Right atrium auricular region (tissue), 2 donors: ENCODE results near the gene ALDH1B1. TPM values are rescaled to one million over a fixed set of nuclear protein-coding genes. Genes with fewer than 3 reads are reported as not detected.

Experiments used
- DNase-seq: peaks from one replicate; pipeline ENCODE4 v3.0.0-alpha.2; 2019; ENCODE audit warnings: low spot score
- H3K27ac ChIP-seq, 2 donors: fragments of 200-600 bp; sonication (generic); 1 replicate in 1 of 2; 2 replicates in 1 of 2; pipeline ENCODE4 v1.5.1; 2016 to 2019
- H3K27me3 ChIP-seq, 2 donors: fragments of 200-600 bp; sonication (generic); one replicate each; pipeline versions ENCODE4 v1.5.1 to v1.6.0; 2017 to 2019
- H3K36me3 ChIP-seq: fragments of 200-600 bp; sonication (generic); one replicate; pipeline ENCODE4 v1.5.1; 2016
- H3K4me1 ChIP-seq, 2 donors: fragments of 200-600 bp; sonication (generic); one replicate each; pipeline versions ENCODE4 v1.5.1 to v1.6.0; 2017 to 2019
- H3K4me3 ChIP-seq, 2 donors: fragments of 200-600 bp; sonication (generic); 1 replicate in 1 of 2; 2 replicates in 1 of 2; pipeline ENCODE4 v1.5.1; 2017 to 2019; ENCODE audit warnings: mild to moderate bottlenecking in 1 of 2, moderate library complexity in 1 of 2
- H3K9me3 ChIP-seq, 2 donors: fragments of 200-600 bp; sonication (generic); one replicate each; pipeline ENCODE4 v1.5.1; 2019
- total RNA-seq, 2 donors: library from RNA; depleted of rRNA; stranded (reverse); fragments of >200 nt; gene quantifications; one replicate each; pipeline ENCODE4 v1.1.0, GENCODE V29; 2016
- TF ChIP-seq, protein P1 (sequence below), 2 donors: fragments of 200-600 bp; sonication (generic); IDR thresholded peaks; one replicate each; pipeline ENCODE4 v1.5.1; 2019; ENCODE audit warnings: antibody characterized with exemption in 2 of 2

The ALDH1B1 gene
- total RNA-seq, 2 donors from 2014 or later: 13.7 to 32.0 TPM

DNA sequence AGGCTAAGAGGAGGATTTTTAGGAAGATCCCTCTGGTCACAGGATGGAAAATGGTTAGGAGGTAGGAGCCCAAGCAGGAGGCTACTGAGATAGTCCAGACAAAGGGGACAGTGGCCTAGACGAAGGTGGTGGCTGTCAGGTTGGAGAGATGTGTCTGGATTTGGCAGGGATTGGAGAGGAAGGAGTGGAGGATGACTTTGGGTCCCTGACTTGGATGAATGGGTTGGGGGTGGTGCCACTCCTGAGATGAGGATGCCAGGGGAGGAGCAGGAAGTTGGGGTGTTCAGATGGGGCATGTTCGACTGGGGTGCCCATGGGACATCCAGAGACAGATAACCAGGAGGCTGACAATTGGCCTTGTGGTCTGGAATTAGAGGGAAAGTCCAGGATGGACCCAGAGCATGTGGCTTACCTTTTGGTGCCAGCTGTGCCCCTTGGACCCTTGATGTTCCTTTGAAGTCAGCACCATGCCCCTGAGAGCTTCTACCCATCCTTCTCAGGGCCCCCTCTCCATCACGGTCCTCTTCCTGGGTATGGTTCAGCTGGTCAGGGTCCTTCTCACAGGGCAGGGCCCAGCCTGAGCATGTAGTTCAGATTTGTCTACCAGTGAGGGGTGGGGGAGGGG, 46.9 kb downstream of the ALDH1B1 start:
- DNase-seq: peak; percentile 34
- Histone ChIP-seq H3K9me3 (no peaks in the 10 kb centered on the region), H3K27me3 (no peaks in the 10 kb centered on the region), H3K36me3 (no peaks in the 10 kb centered on the region), H3K4me1 (no peaks in the 10 kb centered on the region), H3K4me3 (no peak overlapping the region), H3K27ac (no peak overlapping the region)
- TF ChIP-seq, protein P1, sequence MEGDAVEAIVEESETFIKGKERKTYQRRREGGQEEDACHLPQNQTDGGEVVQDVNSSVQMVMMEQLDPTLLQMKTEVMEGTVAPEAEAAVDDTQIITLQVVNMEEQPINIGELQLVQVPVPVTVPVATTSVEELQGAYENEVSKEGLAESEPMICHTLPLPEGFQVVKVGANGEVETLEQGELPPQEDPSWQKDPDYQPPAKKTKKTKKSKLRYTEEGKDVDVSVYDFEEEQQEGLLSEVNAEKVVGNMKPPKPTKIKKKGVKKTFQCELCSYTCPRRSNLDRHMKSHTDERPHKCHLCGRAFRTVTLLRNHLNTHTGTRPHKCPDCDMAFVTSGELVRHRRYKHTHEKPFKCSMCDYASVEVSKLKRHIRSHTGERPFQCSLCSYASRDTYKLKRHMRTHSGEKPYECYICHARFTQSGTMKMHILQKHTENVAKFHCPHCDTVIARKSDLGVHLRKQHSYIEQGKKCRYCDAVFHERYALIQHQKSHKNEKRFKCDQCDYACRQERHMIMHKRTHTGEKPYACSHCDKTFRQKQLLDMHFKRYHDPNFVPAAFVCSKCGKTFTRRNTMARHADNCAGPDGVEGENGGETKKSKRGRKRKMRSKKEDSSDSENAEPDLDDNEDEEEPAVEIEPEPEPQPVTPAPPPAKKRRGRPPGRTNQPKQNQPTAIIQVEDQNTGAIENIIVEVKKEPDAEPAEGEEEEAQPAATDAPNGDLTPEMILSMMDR (IDR thresholded peaks at IDR 0.05): no peak

DNA sequence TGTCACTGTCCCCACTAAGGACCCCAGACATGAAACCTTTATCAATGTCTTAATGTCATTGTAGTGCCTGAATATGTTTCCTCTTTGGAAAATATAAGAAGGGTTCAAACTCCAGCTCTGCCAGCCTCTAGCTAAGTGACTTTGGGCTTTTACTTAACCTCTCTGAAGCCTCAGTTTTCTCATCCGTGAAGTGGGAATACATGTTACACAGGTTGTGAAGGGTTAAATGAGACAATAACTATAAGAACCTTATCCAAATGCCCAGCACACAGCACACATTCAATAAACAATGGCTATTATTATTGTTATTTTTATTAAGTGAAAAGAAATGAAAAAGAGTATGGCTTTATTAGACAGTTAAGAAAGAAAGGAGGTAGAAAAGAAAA, 47.4 kb downstream of the ALDH1B1 start:
- H3K9me3 ChIP-seq: no peaks in the 10 kb centered on the region
- H3K36me3 ChIP-seq: no peaks in the 10 kb centered on the region
- no peak overlapping the region for H3K4me3 ChIP-seq
- TF ChIP-seq, protein P1 (IDR thresholded peaks at IDR 0.05): no peak
- no peaks in the 10 kb centered on the region for H3K27me3 ChIP-seq
- DNase-seq: no peak
- H3K4me1 ChIP-seq: no peaks in the 10 kb centered on the region
- no peak overlapping the region for H3K27ac ChIP-seq

DNA sequence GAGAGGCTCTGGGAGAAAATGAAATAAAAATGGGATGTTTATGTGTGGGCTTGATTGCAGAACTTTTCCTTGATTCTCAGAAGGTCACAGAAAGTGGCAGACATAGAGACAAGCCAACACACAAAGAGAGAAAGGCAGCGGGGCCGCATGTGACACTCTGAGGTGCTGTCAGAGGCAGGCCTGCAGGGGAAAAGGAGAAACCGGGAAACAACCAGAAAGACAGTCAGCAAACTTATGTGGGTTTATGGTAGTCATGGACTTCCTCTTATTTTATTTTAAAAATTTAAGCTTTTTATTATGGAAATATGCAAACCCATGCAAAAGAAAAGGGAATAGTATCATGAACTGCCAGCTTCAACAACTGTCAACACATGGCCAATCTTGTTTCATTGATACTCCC, 48.0 kb downstream of the ALDH1B1 start:
- Histone ChIP-seq H3K27me3 (no peaks in the 10 kb centered on the region), H3K4me1 (no peaks in the 10 kb centered on the region), H3K4me3 (no peak overlapping the region), H3K9me3 (no peaks in the 10 kb centered on the region), H3K27ac (no peak overlapping the region), H3K36me3 (no peaks in the 10 kb centered on the region)
- no peak for DNase-seq
- TF ChIP-seq, protein P1 (IDR thresholded peaks at IDR 0.05): no peak

DNA sequence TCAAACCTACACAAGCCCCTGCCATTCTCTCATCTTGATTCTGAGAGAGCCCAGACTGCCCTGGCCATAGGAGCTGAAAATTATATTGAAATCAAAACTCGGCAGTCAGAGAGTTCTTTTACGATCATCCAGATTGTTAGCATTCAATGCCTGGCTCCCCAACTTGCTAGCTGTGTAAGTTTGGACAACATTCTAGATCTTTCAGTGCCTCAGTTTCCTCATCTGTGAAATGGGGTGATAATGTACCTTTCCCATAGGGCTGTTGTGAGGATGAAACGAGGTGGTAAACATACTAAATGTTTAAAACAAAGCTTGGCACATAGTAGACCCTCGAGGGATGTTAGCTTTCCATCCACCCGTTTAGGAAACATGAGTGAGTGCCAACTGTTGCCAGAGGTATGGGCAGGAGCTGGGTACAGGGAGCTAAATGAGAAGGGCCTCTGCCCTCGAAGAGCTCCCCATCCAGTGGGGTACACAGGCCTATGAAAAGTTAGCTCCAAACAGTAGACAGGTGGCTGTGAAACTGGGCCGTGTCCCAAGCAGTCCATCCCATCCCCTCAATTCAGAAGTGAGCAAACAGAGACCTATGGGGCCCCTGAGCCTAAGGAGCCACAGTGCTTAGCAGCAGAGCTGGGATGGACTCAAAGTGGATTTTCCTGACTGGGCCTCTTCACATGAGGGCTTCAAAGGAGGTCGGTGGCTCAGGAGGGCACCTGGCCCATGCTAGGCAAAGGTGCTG, 49.0 kb downstream of the ALDH1B1 start:
- H3K4me3 ChIP-seq: no peak overlapping the region
- H3K27ac ChIP-seq: no peak overlapping the region
- no peak for DNase-seq
- no peaks in the 10 kb centered on the region for H3K9me3 ChIP-seq
- no peaks in the 10 kb centered on the region for H3K4me1 ChIP-seq
- no peaks in the 10 kb centered on the region for H3K36me3 ChIP-seq
- no peaks in the 10 kb centered on the region for H3K27me3 ChIP-seq
- TF ChIP-seq, protein P1 (IDR thresholded peaks at IDR 0.05): no peak

DNA sequence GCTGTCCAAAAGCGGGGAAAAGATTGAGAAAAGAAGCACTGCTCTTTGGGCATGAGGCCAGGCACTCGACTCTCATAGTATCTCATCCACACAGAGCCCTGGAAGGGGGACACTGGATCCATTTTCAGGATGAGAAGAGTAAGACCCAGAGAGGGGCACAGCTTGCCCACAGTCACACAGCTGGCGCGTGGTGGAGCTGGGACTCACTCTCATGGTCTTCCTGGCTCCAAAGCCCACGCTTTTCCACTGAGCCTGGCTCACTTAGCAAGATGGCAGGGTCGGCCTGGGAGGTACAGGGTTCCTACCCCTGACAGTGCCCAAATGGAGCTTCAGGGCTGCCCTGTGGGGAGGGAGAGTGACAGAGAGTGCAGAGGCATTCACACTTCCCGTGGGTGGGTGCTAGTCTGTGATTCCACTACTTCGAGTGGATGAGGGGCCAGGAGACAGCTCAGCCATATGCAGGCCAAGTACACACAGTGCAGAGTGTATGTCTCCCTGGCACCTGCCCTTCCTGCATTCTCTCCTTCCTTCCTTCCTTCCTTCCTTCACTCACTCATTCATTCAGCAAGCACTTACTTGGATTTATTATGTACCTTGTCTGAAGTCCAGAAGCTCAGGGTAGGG, 50.1 kb downstream of the ALDH1B1 start:
- no peak overlapping the region for H3K27ac ChIP-seq
- no peaks in the 10 kb centered on the region for H3K36me3 ChIP-seq
- no peaks in the 10 kb centered on the region for H3K9me3 ChIP-seq
- H3K27me3 ChIP-seq: no peaks in the 10 kb centered on the region
- no peak for DNase-seq
- TF ChIP-seq, protein P1 (IDR thresholded peaks at IDR 0.05): no peak
- no peaks in the 10 kb centered on the region for H3K4me1 ChIP-seq
- no peak overlapping the region for H3K4me3 ChIP-seq
